Endodermal cell (in vitro differentiated cells): ENCODE results near the gene RNF144A. TPM values are rescaled to one million over a fixed set of nuclear protein-coding genes. Genes with fewer than 3 reads are reported as not detected.
A peak's percentile ranks its signal among the peaks of the same experiment; 100 is the strongest.

Experiments
- DNase-seq: peaks from one replicate; pipeline ENCODE4 v3.0.0-alpha.2; 2017
- H3K27ac ChIP-seq: 2 replicates; pipeline ENCODE4 v1.5.1; 2013; ENCODE audit warnings: mild to moderate bottlenecking, low read depth, low read length, moderate library complexity
- H3K27me3 ChIP-seq: 2 replicates; pipeline ENCODE4 v1.6.1; 2013; ENCODE audit warnings: mild to moderate bottlenecking, low read length, moderate library complexity; ENCODE audit not compliant: insufficient read depth, control insufficient read depth, poor library complexity, severe bottlenecking
- H3K36me3 ChIP-seq: 2 replicates; pipeline ENCODE4 v1.7.0; 2013; ENCODE audit warnings: mild to moderate bottlenecking, low read length, moderate library complexity; ENCODE audit not compliant: control insufficient read depth, insufficient read depth
- H3K4me1 ChIP-seq: one replicate; pipeline ENCODE4 v1.7.0; 2013; ENCODE audit warnings: low read length; ENCODE audit not compliant: control insufficient read depth, insufficient read depth
- H3K4me3 ChIP-seq: 2 replicates; pipeline ENCODE4 v1.5.1; 2013; ENCODE audit warnings: mild to moderate bottlenecking, low read length, moderate library complexity
- H3K9ac ChIP-seq: 2 replicates; pipeline ENCODE4 v1.6.1; 2013; ENCODE audit warnings: mild to moderate bottlenecking, low read length, moderate library complexity; ENCODE audit not compliant: poor library complexity, severe bottlenecking; ENCODE audit errors: extremely low read depth
- H3K9me3 ChIP-seq: 2 replicates; pipeline ENCODE4 v1.6.1; 2013; ENCODE audit warnings: mild to moderate bottlenecking, low read length, moderate library complexity; ENCODE audit not compliant: control insufficient read depth
- H3K27ac Mint-ChIP-seq: 2 replicates; pipeline ENCODE4 v1.8.0; 2020; ENCODE audit warnings: mixed read lengths
- H3K27me3 Mint-ChIP-seq: 2 replicates; pipeline ENCODE4 v1.8.0; 2021; ENCODE audit warnings: mild to moderate bottlenecking, mixed read lengths; ENCODE audit not compliant: insufficient read depth
- H3K36me3 Mint-ChIP-seq: 2 replicates; pipeline ENCODE4 v1.8.0; 2020; ENCODE audit warnings: low read depth, mixed read lengths
- H3K4me1 Mint-ChIP-seq: 2 replicates; pipeline ENCODE4 v1.8.0; 2020; ENCODE audit warnings: mixed read lengths
- H3K4me3 Mint-ChIP-seq: 2 replicates; pipeline ENCODE4 v1.8.0; 2020; ENCODE audit warnings: mild to moderate bottlenecking, moderate library complexity, mixed read lengths
- H3K9me3 Mint-ChIP-seq: 2 replicates; pipeline ENCODE4 v1.8.0; 2020; ENCODE audit warnings: mild to moderate bottlenecking, mixed read lengths
- WGBS, 2 experiments: methylation state at CpG; one replicate each; pipeline versions ENCODE4 v1.1.5 to v1.1.7; 2013; ENCODE audit warnings: missing lambda C conversion rate in 2 of 2, mixed read lengths in 1 of 2; ENCODE audit not compliant: insufficient coverage in 1 of 2, insufficient read length in 1 of 2; 5-methylcytosine and 5-hydroxymethylcytosine counted together
- total RNA-seq, 2 donors: library from RNA; stranded (reverse); fragmentation: NEBNext Ultra II Directional in 1 of 2; extraction: Animal tissue kit (Norgen Biotek cat#: 25700) in 1 of 2; gene quantifications; 2 replicates in 1 of 2; 3 replicates in 1 of 2; pipeline ENCODE4 v1.2.1, GENCODE V29; 2021
- TF ChIP-seq, protein P1 (sequence below): fragments of 200-600 bp; sonication (generic); conservative IDR thresholded peaks from 2 replicates; pipeline ENCODE4 v1.5.0; 2021; ENCODE audit warnings: antibody characterized with exemption, mild to moderate bottlenecking

Gene RNF144A
- total RNA-seq, 2 donors from 2014 or later, result 12.4 to 26.0 TPM

GRCh38 chr2:6990871-6991270 lies 73.7 kb downstream of the RNF144A start:
- TF ChIP-seq, protein P1, sequence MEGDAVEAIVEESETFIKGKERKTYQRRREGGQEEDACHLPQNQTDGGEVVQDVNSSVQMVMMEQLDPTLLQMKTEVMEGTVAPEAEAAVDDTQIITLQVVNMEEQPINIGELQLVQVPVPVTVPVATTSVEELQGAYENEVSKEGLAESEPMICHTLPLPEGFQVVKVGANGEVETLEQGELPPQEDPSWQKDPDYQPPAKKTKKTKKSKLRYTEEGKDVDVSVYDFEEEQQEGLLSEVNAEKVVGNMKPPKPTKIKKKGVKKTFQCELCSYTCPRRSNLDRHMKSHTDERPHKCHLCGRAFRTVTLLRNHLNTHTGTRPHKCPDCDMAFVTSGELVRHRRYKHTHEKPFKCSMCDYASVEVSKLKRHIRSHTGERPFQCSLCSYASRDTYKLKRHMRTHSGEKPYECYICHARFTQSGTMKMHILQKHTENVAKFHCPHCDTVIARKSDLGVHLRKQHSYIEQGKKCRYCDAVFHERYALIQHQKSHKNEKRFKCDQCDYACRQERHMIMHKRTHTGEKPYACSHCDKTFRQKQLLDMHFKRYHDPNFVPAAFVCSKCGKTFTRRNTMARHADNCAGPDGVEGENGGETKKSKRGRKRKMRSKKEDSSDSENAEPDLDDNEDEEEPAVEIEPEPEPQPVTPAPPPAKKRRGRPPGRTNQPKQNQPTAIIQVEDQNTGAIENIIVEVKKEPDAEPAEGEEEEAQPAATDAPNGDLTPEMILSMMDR, result no peak
- Histone ChIP-seq H3K27me3 (no peaks in the 10 kb centered on the region), H3K4me3 (no peak overlapping the region), H3K9ac (no peak overlapping the region), H3K4me1 (no peaks in the 10 kb centered on the region), H3K36me3 (peaks cover 20% of the 10 kb centered on the region), H3K9me3 (peaks cover 9% of the 10 kb centered on the region), H3K27ac (no peak overlapping the region)
- DNase-seq, result no peak
- peaks cover 9% of the 10 kb centered on the region for H3K9me3 Mint-ChIP-seq
- no peaks in the 10 kb centered on the region for H3K27me3 Mint-ChIP-seq
- 95 to 100% methylated on average over 3 of the region's 3 CpGs for WGBS, 2 experiments
- peaks cover 19% of the 10 kb centered on the region for H3K4me1 Mint-ChIP-seq
- H3K4me3 Mint-ChIP-seq, result no peak overlapping the region
- H3K36me3 Mint-ChIP-seq, result peaks cover 15% of the 10 kb centered on the region
- H3K27ac Mint-ChIP-seq, result no peak overlapping the region

DNA sequence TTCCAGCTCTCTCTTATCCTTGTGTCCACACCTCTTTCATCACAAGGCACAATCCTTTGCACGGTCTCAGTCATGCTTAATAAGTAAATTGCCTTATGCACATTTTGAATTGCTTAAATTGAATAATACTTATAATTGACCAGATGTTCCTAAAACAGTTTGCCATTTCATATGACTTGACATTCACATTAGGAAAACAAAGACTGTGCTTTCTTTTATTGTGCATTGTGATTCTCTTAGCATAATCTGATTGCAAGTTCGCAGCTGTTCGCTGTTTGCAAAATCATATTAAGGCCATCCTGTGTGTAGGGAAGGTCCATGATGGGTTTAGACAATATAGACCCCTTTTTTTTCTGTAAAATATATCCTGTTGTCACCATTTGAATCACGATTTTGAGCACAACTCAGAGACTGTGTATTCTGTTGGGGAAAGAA lies 75.6 kb downstream of the RNF144A start:
- H3K27me3 Mint-ChIP-seq, result no peaks in the 10 kb centered on the region
- peaks cover 9% of the 10 kb centered on the region for H3K9me3 ChIP-seq
- H3K4me1 Mint-ChIP-seq, result peaks cover 7% of the 10 kb centered on the region
- H3K36me3 ChIP-seq, result peaks cover 20% of the 10 kb centered on the region
- H3K27ac Mint-ChIP-seq, result no peak overlapping the region
- H3K9ac ChIP-seq, result no peak overlapping the region
- H3K4me1 ChIP-seq, result no peaks in the 10 kb centered on the region
- peak overlapping the region; percentile 72 for H3K27ac ChIP-seq
- DNase-seq, result no peak
- H3K9me3 Mint-ChIP-seq, result peaks cover 9% of the 10 kb centered on the region
- H3K4me3 ChIP-seq, result no peak overlapping the region
- WGBS, 2 experiments, result 93% methylated on average over 2 to 4 of the region's 4 CpGs
- H3K36me3 Mint-ChIP-seq, result peaks cover 15% of the 10 kb centered on the region
- H3K27me3 ChIP-seq, result no peaks in the 10 kb centered on the region
- H3K4me3 Mint-ChIP-seq, result no peak overlapping the region
- TF ChIP-seq, protein P1, result no peak

GRCh38 chr2:6993229-6993640 lies 76.0 kb downstream of the RNF144A start:
- H3K4me3 ChIP-seq, result no peak overlapping the region
- H3K27me3 ChIP-seq, result no peaks in the 10 kb centered on the region
- Mint-ChIP-seq H3K27ac (no peak overlapping the region), H3K27me3 (no peaks in the 10 kb centered on the region), H3K4me3 (no peak overlapping the region), H3K36me3 (peaks cover 15% of the 10 kb centered on the region), H3K9me3 (peaks cover 9% of the 10 kb centered on the region), H3K4me1 (peaks cover 7% of the 10 kb centered on the region)
- peaks cover 9% of the 10 kb centered on the region for H3K9me3 ChIP-seq
- H3K4me1 ChIP-seq, result no peaks in the 10 kb centered on the region
- TF ChIP-seq, protein P1, result no peak
- DNase-seq, result no peak
- no peak overlapping the region for H3K9ac ChIP-seq
- H3K36me3 ChIP-seq, result peaks cover 20% of the 10 kb centered on the region
- WGBS, 2 experiments, result 90 to 98% methylated on average over 4 to 7 of the region's 7 CpGs
- peak overlapping the region; percentile 72 for H3K27ac ChIP-seq
